Keratinocyte (primary cell): ENCODE data around the gene AQP7. TPM values are rescaled to one million over a fixed set of nuclear protein-coding genes. Genes with fewer than 3 reads are reported as not detected.

Experiments
- DNase-seq: peaks from one replicate; pipeline ENCODE4 v3.0.0-alpha.2; 2011; ENCODE audit warnings: low read depth, missing footprints, low spot score
- FAIRE-seq: peaks from 2 replicates; lab custom pipeline; 2011; peaks lifted over from hg19 to GRCh38; lab: Jason Lieb, UNC
- H2AFZ ChIP-seq: 2 replicates; pipeline ENCODE4 v1.6.0; 2012; ENCODE audit warnings: low read length, control low read depth, inconsistent platforms; ENCODE audit not compliant: control insufficient read depth
- H3K27ac ChIP-seq: 2 replicates; pipeline ENCODE4 v1.5.1; 2011; ENCODE audit warnings: low read length; ENCODE audit not compliant: control insufficient read depth, insufficient read depth
- H3K27me3 ChIP-seq: 3 replicates; pipeline ENCODE4 v1.6.0; 2011; ENCODE audit warnings: low read length; ENCODE audit not compliant: control insufficient read depth, insufficient read depth; ENCODE audit errors: extremely low read depth
- H3K36me3 ChIP-seq, 2 experiments: 2 replicates in 1 of 2; 3 replicates in 1 of 2; pipeline ENCODE4 v1.5.1; 2011; ENCODE audit warnings: low read length in 2 of 2, mild to moderate bottlenecking in 1 of 2; ENCODE audit not compliant: control insufficient read depth in 2 of 2, insufficient read depth in 2 of 2; ENCODE audit errors: extremely low read depth in 1 of 2
- H3K4me1 ChIP-seq: 3 replicates; pipeline ENCODE4 v1.5.1; 2011; ENCODE audit warnings: low read length; ENCODE audit not compliant: control insufficient read depth, insufficient read depth; ENCODE audit errors: extremely low read depth
- H3K4me2 ChIP-seq: 3 replicates; pipeline ENCODE4 v1.6.0; 2011; ENCODE audit warnings: low read depth, low read length; ENCODE audit not compliant: control insufficient read depth, insufficient read depth; ENCODE audit errors: extremely low read depth
- H3K4me3 ChIP-seq, 3 experiments: fragments of 200-600 bp in 1 of 3; sonication (generic) in 1 of 3; 2 replicates in 2 of 3; 3 replicates in 1 of 3; pipeline ENCODE4 v1.5.1; 2011 to 2016; ENCODE audit warnings: low read length in 3 of 3, mild to moderate bottlenecking in 3 of 3, control low read depth in 2 of 3, inconsistent platforms in 1 of 3, low read depth in 1 of 3, mixed read lengths in 1 of 3, mixed run types in 1 of 3, moderate library complexity in 1 of 3; ENCODE audit not compliant: control insufficient read depth in 2 of 3, insufficient read depth in 2 of 3; ENCODE audit errors: extremely low read depth in 1 of 3
- H3K79me2 ChIP-seq: 2 replicates; pipeline ENCODE4 v1.6.0; 2012; ENCODE audit warnings: low read length; ENCODE audit not compliant: control insufficient read depth, insufficient read depth
- H3K9ac ChIP-seq: 3 replicates; pipeline ENCODE4 v1.6.0; 2011; ENCODE audit warnings: low read length; ENCODE audit not compliant: control insufficient read depth, insufficient read depth; ENCODE audit errors: extremely low read depth
- H3K9me1 ChIP-seq: 3 replicates; pipeline ENCODE4 v1.6.0; 2011; ENCODE audit warnings: low read length; ENCODE audit not compliant: control insufficient read depth, insufficient read depth; ENCODE audit errors: extremely low read depth
- H3K9me3 ChIP-seq: 2 replicates; pipeline ENCODE4 v1.5.1; 2012; ENCODE audit warnings: low read depth, low read length; ENCODE audit not compliant: control insufficient read depth
- H4K20me1 ChIP-seq: 3 replicates; pipeline ENCODE4 v1.6.0; 2011; ENCODE audit warnings: low read length; ENCODE audit not compliant: control insufficient read depth, insufficient read depth; ENCODE audit errors: extremely low read depth
- CTCF ChIP-seq, 3 experiments: IDR thresholded peaks in 1 of 3; conservative IDR thresholded peaks in 1 of 3; optimal IDR thresholded peaks in 1 of 3; 2 replicates in 2 of 3; 3 replicates in 1 of 3; pipeline versions ENCODE3 to v1.5.1; 2011; ENCODE audit warnings: low read length in 3 of 3, mild to moderate bottlenecking in 3 of 3, moderate library complexity in 2 of 3, control low read depth in 1 of 3, inconsistent platforms in 1 of 3; ENCODE audit not compliant: insufficient read depth in 2 of 3; ENCODE audit errors: extremely low read depth in 1 of 3
- EZH2 ChIP-seq: IDR thresholded peaks from one replicate; pipeline ENCODE4 v1.6.1; 2012; ENCODE audit warnings: inconsistent platforms, mild to moderate bottlenecking, low read length, moderate library complexity
- dilution Hi-C: fragments of 300-500 bp; cut with MboI; formaldehyde crosslinking; loops from one replicate; pipeline ENCODE4 v1.7.0; 2020; ENCODE audit warnings: low sequenced_read_pairs; ENCODE audit not compliant: extremely low pct_ligation_motif_present
- polyA plus RNA-seq, 5 experiments: library from polyadenylated mRNA; depleted of rRNA in 3 of 5; stranded (reverse) in 3 of 5; stranded (forward) in 1 of 5; unstranded in 1 of 5; fragments of >200 nt; gene quantifications; 1 replicate in 1 of 5; 2 replicates in 3 of 5; 3 replicates in 1 of 5; pipeline versions ENCODE4 v1.2.1 to v1.2.3, GENCODE V29; 2011 to 2012; ENCODE audit warnings: missing spikeins in 2 of 5, low read depth in 1 of 5, low replicate concordance in 1 of 5

The AQP7 gene
- polyA plus RNA-seq, 1 donor (not counting 4 experiments of a cell fraction or from before 2014, with no cell fraction given) = not detected

- no peak for FAIRE-seq
- Histone ChIP-seq H3K27ac (no peak overlapping the region), H3K4me2 (no peak overlapping the region), H3K27me3 (no peaks in the 10 kb centered on the region), H3K4me3 (no peak overlapping the region), H3K4me1 (peaks cover 50% of the 10 kb centered on the region), H3K79me2 (no peaks in the 10 kb centered on the region), H3K9me1 (peaks cover 2% of the 10 kb centered on the region), H3K9me3 (no peaks in the 10 kb centered on the region), H3K9ac (no peak overlapping the region), H4K20me1 (no peaks in the 10 kb centered on the region), H3K36me3 (peaks cover 2 to 25% of the 10 kb centered on the region in 2 experiments), H2AFZ (no peak overlapping the region)
- dilution Hi-C loops = no loop called here
- DNase-seq = no peak
- no peak for TF ChIP-seq EZH2
- TF ChIP-seq CTCF (optimal IDR thresholded peaks at IDR 0.05 in 1 of 3, IDR thresholded peaks at IDR 0.05 in 1 of 3, conservative IDR thresholded peaks at IDR 0.05 in 1 of 3; ENCODE audit: extremely low read depth in 1 of 3, insufficient read depth in 2 of 3, low read length in 3 of 3) = no peak
Observed at GRCh38 chr9:33440609-33441008, 38.2 kb upstream of the AQP7 start.

- Histone ChIP-seq H2AFZ (no peak overlapping the region), H3K9me1 (peaks cover 2% of the 10 kb centered on the region), H3K36me3 (peaks cover 2 to 25% of the 10 kb centered on the region in 2 experiments), H3K9ac (no peak overlapping the region), H3K27ac (no peak overlapping the region), H3K4me2 (no peak overlapping the region), H3K4me1 (peaks cover 46% of the 10 kb centered on the region), H3K27me3 (no peaks in the 10 kb centered on the region), H4K20me1 (no peaks in the 10 kb centered on the region), H3K9me3 (no peaks in the 10 kb centered on the region), H3K4me3 (no peak overlapping the region), H3K79me2 (no peaks in the 10 kb centered on the region)
- no peak for DNase-seq
- dilution Hi-C loops = no loop called here
- no peak for TF ChIP-seq EZH2
- peak; percentile 39 for FAIRE-seq
Observed at GRCh38 chr9:33440204-33440603, 37.8 kb upstream of the AQP7 start.

DNA sequence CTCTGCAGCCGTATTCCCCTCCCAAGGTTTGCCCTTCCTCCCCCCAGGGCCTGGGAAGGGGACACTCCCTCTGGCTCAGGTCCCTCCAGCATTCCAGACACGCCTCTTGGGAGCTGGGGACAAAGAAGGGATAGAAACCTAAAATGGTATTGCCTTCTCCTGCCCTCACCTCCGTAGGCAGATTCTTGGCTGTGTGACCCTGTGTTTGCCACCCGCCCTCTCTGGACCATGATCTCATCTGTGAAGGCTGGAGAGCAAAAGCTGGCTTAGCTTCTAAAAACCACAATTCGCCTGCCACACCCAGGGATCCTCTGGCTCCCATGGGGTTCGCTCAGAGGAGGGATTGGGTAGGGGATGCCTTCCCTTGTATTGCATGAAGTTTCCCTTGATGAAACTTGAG, 37.4 kb upstream of the AQP7 start:
- dilution Hi-C loops = no loop called here
- no peaks in the 10 kb centered on the region for H3K9me3 ChIP-seq
- H3K36me3 ChIP-seq = peaks cover 2 to 25% of the 10 kb centered on the region in 2 experiments
- H3K27me3 ChIP-seq = no peaks in the 10 kb centered on the region
- peaks cover 2% of the 10 kb centered on the region for H3K9me1 ChIP-seq
- H3K27ac ChIP-seq = no peak overlapping the region
- peak overlapping the region; percentile 14 for H3K4me2 ChIP-seq
- H3K4me1 ChIP-seq = peaks cover 42% of the 10 kb centered on the region
- FAIRE-seq (peak; percentile 13), DNase-seq (no peak)
- no peaks in the 10 kb centered on the region for H3K79me2 ChIP-seq
- TF ChIP-seq EZH2 = no peak
- H2AFZ ChIP-seq = no peak overlapping the region
- no peak overlapping the region for H3K4me3 ChIP-seq
- no peak overlapping the region for H3K9ac ChIP-seq
- no peaks in the 10 kb centered on the region for H4K20me1 ChIP-seq
